T-cell (primary cell): ENCODE results near the gene TRAPPC3. TPM values are rescaled to one million over a fixed set of nuclear protein-coding genes. Genes with fewer than 3 reads are reported as not detected.

Experiments
- total RNA-seq, 35 experiments: library from RNA in 6 of 35; stranded (reverse) in 6 of 35; fragments of 120-200 nt in 1 of 35; gene quantifications; one replicate each; pipeline versions ENCODE4 v1.2.1 to v1.2.4 and lab custom pipeline; 2013 to 2026

Gene TRAPPC3
- total RNA-seq, 5 donors from 2014 or later (not counting 1 experiment from before 2014, with no cell fraction given): 42.3 to 48.2 (median 44.6) TPM

Other genes with a start within 250 kb of the TRAPPC3 start
- gene AGO3, start 218.4 kb downstream of the TRAPPC3 start, total RNA-seq: 10 to 100 TPM; 33.4 to 44.0 (median 37.5) TPM
- under 1 TPM in 1 of 5 donors, not detected in 4; 0.18 TPM for gene TEKT2, start 65.4 kb downstream of the TRAPPC3 start, total RNA-seq
- 10 to 100 TPM; 19.0 to 30.2 (median 28.1) TPM for gene ADPRS, start 60.6 kb downstream of the TRAPPC3 start, total RNA-seq
- gene COL8A2, start 24.3 kb downstream of the TRAPPC3 start, total RNA-seq: under 1 TPM in 4 of 5 donors, not detected in 1; 0.08 to 0.15 (median 0.09) TPM
- gene MAP7D1, start 6.7 kb upstream of the TRAPPC3 start, total RNA-seq: 100 to 1,000 TPM; 157 to 295 (median 263) TPM
- 100 to 1,000 TPM in 3 of 5 donors, 10 to 100 TPM in 2; 75.2 to 111 (median 101) TPM for gene THRAP3, start 75.0 kb upstream of the TRAPPC3 start, total RNA-seq
- 1 to 10 TPM; 2.2 to 3.7 (median 2.8) TPM for gene SH3D21, start 156.9 kb upstream of the TRAPPC3 start, total RNA-seq
- 1 to 10 TPM; 2.0 to 8.1 (median 5.6) TPM for gene EVA1B, start 174.2 kb upstream of the TRAPPC3 start, total RNA-seq
- gene STK40, start 236.4 kb upstream of the TRAPPC3 start, total RNA-seq: 10 to 100 TPM; 29.6 to 71.1 (median 56.7) TPM
- gene LSM10, start 248.4 kb upstream of the TRAPPC3 start, total RNA-seq: 10 to 100 TPM; 26.2 to 59.9 (median 55.4) TPM